Activated CD8-positive, alpha-beta memory T cell treated with anti-CD3 and anti-CD28 coated beads, Interleukin-2, amount 10 ng/mL, durations not matched to agents 7 days and 5 days (primary cell): ENCODE data around the gene NR3C2. TPM values are rescaled to one million over a fixed set of nuclear protein-coding genes. Genes with fewer than 3 reads are reported as not detected.

Experiments
- ATAC-seq: fragments of 150-1000 bp; cut with Tn5 transposase; one replicate; pipeline ENCODE4 v1.10.0; 2021; ENCODE audit warnings: moderate library complexity
- CTCF ChIA-PET: fragments of 350-600 bp; sonication (Branson Sonifier 250); formaldehyde crosslinking; loops from one replicate; lab custom pipeline; 2021; ENCODE audit warnings: antibody characterized with exemption; lab: Charles Lee
- DNase-seq: peaks from one replicate; pipeline ENCODE4 v3.0.0-alpha.2; 2020
- H3K27ac Mint-ChIP-seq: one replicate; pipeline ENCODE4 v1.8.0; 2021; ENCODE audit warnings: mild to moderate bottlenecking, mixed read lengths
- H3K27me3 Mint-ChIP-seq: one replicate; pipeline ENCODE4 v1.8.0; 2021; ENCODE audit warnings: mixed read lengths
- H3K36me3 Mint-ChIP-seq: one replicate; pipeline ENCODE4 v1.8.0; 2021; ENCODE audit warnings: mild to moderate bottlenecking, mixed read lengths
- H3K4me1 Mint-ChIP-seq: one replicate; pipeline ENCODE4 v1.8.0; 2021; ENCODE audit warnings: mixed read lengths
- H3K4me3 Mint-ChIP-seq: one replicate; pipeline ENCODE4 v1.8.0; 2021; ENCODE audit warnings: mild to moderate bottlenecking, moderate library complexity, mixed read lengths
- H3K9me3 Mint-ChIP-seq: one replicate; pipeline ENCODE4 v1.8.0; 2022; ENCODE audit warnings: low read depth, mixed read lengths
- total RNA-seq, 2 experiments: library from RNA; stranded (reverse); gene quantifications; one replicate each; pipeline ENCODE4 v1.2.3, GENCODE V29; 2021

The NR3C2 gene
- total RNA-seq, 2 experiments from 2014 or later = 2.2 to 9.0 TPM

GRCh38 chr4:148426643-148427042, 15.6 kb downstream of the NR3C2 start:
- H3K4me3 Mint-ChIP-seq = no peak overlapping the region
- H3K36me3 Mint-ChIP-seq = peaks cover 12% of the 10 kb centered on the region
- CTCF ChIA-PET = interaction anchor here (0.6 kb wide), 1 partner anchor 444 kb away, joined by 4 read pairs; no protein-coding TSS in a partner anchor
- no peak overlapping the region for H3K27ac Mint-ChIP-seq
- no peak for DNase-seq
- H3K9me3 Mint-ChIP-seq = no peaks in the 10 kb centered on the region
- ATAC-seq = no peak
- H3K27me3 Mint-ChIP-seq = no peaks in the 10 kb centered on the region
- H3K4me1 Mint-ChIP-seq = peaks cover 25% of the 10 kb centered on the region

DNA sequence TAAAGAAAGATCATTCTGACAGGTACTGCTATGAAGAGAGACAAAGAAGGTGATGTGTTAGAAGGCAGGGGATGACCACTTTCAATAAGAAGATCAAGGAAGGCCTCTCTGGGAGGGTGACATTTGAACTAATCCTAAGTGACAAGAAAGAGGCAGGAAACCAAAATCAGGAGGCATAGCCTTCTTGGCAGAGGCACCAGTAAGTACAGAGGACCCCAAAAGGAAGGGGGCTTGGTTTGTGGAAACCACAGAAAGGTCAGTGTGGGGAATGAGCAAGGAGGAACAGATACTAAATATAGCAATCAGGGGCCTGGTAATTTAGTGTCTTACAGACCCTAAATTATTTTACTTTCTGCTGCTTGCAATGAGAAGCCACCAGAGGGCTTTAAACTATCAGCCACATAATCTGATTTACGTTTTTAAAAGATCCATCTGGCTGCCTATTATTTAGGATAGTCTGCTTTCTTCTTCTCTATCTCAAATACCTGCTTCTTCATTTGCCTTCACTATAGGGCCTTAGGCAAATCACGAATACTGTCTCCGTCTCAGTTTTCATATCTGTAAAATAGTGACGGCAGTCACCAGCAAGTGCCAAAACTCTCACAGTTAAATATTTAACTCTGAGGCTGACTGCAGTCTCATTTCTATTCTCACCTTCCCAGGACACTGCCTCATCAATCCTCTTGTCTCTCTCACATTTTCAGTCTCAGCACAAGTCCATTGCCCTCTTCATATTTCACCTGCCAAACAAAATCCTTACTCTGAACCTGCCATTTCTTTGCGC, 16.7 kb downstream of the NR3C2 start:
- Mint-ChIP-seq H3K9me3 (no peaks in the 10 kb centered on the region), H3K27ac (peak overlapping the region; percentile 20), H3K4me1 (peaks cover 25% of the 10 kb centered on the region), H3K36me3 (peaks cover 12% of the 10 kb centered on the region), H3K27me3 (no peaks in the 10 kb centered on the region), H3K4me3 (no peak overlapping the region)
- ATAC-seq (peak; percentile 27), DNase-seq (no peak)
- CTCF ChIA-PET = no interaction called here

DNA sequence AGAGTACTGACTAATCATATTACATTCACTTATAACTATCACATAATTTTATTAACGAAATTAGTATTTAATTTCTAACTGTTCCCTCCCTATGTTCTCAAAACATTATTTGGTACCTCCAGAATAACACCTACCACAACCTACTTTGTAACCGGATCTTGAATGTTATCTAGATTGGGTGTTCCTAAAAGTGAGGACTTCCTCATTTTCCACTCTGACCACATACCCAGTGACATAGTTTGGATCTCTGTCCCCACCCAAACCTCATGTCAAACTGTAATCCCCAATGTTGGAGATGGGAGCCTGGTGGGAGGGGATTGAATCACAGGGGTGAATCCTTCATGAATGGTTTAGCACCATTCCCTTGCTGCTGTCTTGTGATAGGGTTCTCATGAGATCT, 21.8 kb downstream of the NR3C2 start:
- CTCF ChIA-PET = no interaction called here
- Mint-ChIP-seq H3K27me3 (no peaks in the 10 kb centered on the region), H3K4me3 (no peak overlapping the region), H3K9me3 (no peaks in the 10 kb centered on the region), H3K36me3 (peaks cover 11% of the 10 kb centered on the region), H3K27ac (no peak overlapping the region), H3K4me1 (peaks cover 20% of the 10 kb centered on the region)
- ATAC-seq = no peak
- DNase-seq = no peak

DNA sequence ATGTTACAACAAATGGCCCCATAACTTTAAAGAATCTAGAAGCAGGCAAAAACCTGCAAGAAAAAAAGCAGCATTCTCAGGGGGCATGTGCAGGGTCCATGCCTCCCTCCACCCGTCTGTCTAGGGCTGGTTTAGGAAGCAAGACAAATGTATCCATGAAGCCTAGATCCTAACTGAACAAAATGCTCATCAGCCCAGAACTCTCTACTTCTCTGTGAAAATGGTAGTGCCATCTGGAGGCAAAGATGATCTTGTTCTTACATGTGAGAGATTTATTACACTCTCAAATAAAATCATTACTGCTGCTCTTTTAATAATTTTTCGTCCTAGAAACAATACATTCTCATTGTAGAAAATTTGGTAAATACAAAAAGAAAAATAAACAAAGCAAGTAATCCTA, 26.7 kb downstream of the NR3C2 start:
- DNase-seq (no peak), ATAC-seq (no peak)
- Mint-ChIP-seq H3K9me3 (no peaks in the 10 kb centered on the region), H3K27me3 (no peaks in the 10 kb centered on the region), H3K36me3 (peaks cover 2% of the 10 kb centered on the region), H3K27ac (no peak overlapping the region), H3K4me3 (no peak overlapping the region), H3K4me1 (peaks cover 13% of the 10 kb centered on the region)
- CTCF ChIA-PET = no interaction called here

- ATAC-seq = no peak
- no peaks in the 10 kb centered on the region for H3K36me3 Mint-ChIP-seq
- no peaks in the 10 kb centered on the region for H3K27me3 Mint-ChIP-seq
- H3K27ac Mint-ChIP-seq = no peak overlapping the region
- no peak for DNase-seq
- no peak overlapping the region for H3K4me3 Mint-ChIP-seq
- H3K4me1 Mint-ChIP-seq = peaks cover 6% of the 10 kb centered on the region
- H3K9me3 Mint-ChIP-seq = no peaks in the 10 kb centered on the region
- CTCF ChIA-PET = no interaction called here
Observed at GRCh38 chr4:148412460-148412994, 29.7 kb downstream of the NR3C2 start.

DNA sequence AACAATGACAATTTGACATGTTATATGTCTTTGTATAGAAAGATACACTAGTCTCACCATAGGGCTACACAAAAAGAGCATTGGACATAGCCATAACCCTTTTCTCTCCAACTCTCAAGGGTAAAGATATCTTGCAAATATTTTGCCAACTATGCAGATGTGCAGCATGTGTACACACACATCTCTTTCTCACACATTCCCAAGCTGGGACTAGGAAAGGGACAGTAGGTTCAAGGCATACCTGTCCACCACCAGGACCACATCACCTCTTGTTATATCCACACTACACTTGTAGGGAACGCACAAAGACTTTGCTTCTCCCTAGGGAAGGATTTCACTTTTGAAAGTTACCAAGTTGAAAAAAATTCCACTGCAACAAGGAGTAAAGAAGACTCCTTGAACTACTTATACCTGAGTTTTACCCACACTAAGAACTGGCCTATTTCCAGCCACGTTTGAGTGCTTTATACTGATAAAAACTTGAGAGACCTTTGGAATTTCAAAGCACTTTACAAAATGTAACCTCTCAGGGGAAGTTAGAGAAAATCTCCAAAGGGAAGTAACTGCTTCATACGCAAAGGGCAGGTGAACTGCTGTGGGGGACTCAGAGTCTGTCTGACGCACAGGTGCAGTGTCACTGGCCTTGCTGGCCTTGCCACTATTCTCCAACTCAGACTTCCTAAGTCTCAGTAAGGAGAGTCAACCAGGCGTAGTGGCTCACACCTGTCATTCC, 36.9 kb downstream of the NR3C2 start:
- H3K36me3 Mint-ChIP-seq = no peaks in the 10 kb centered on the region
- no peak overlapping the region for H3K4me3 Mint-ChIP-seq
- no peak overlapping the region for H3K27ac Mint-ChIP-seq
- H3K4me1 Mint-ChIP-seq = no peaks in the 10 kb centered on the region
- DNase-seq = no peak
- no peaks in the 10 kb centered on the region for H3K9me3 Mint-ChIP-seq
- no peak for ATAC-seq
- H3K27me3 Mint-ChIP-seq = no peaks in the 10 kb centered on the region
- CTCF ChIA-PET = no interaction called here

DNA sequence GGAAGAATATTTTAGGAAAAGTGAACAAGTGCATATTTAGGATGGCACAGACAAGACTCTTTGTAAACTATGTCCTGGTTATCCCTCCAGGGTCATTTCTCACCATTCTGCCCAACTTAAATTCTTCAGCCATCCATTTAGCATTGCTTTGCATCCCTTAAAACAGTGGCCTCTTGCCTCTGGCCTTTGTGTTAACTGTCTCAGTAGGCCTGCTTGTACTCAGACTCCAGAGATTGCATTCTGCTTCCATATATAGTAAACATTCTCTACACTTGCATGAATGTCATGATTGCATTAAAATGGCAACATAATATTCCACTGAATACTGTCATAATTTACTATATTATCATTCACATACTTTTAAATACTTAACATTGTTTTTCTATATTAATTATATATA, 43.2 kb downstream of the NR3C2 start:
- ATAC-seq (no peak), DNase-seq (no peak)
- H3K36me3 Mint-ChIP-seq = peaks cover 3% of the 10 kb centered on the region
- no peaks in the 10 kb centered on the region for H3K4me1 Mint-ChIP-seq
- no peak overlapping the region for H3K4me3 Mint-ChIP-seq
- no peaks in the 10 kb centered on the region for H3K9me3 Mint-ChIP-seq
- CTCF ChIA-PET = no interaction called here
- no peak overlapping the region for H3K27ac Mint-ChIP-seq
- no peaks in the 10 kb centered on the region for H3K27me3 Mint-ChIP-seq

GRCh38 chr4:148397771-148398170, 44.4 kb downstream of the NR3C2 start:
- no peaks in the 10 kb centered on the region for H3K27me3 Mint-ChIP-seq
- H3K27ac Mint-ChIP-seq = no peak overlapping the region
- DNase-seq (no peak), ATAC-seq (no peak)
- CTCF ChIA-PET = no interaction called here
- peaks cover 3% of the 10 kb centered on the region for H3K36me3 Mint-ChIP-seq
- no peaks in the 10 kb centered on the region for H3K9me3 Mint-ChIP-seq
- no peaks in the 10 kb centered on the region for H3K4me1 Mint-ChIP-seq
- H3K4me3 Mint-ChIP-seq = no peak overlapping the region

DNA sequence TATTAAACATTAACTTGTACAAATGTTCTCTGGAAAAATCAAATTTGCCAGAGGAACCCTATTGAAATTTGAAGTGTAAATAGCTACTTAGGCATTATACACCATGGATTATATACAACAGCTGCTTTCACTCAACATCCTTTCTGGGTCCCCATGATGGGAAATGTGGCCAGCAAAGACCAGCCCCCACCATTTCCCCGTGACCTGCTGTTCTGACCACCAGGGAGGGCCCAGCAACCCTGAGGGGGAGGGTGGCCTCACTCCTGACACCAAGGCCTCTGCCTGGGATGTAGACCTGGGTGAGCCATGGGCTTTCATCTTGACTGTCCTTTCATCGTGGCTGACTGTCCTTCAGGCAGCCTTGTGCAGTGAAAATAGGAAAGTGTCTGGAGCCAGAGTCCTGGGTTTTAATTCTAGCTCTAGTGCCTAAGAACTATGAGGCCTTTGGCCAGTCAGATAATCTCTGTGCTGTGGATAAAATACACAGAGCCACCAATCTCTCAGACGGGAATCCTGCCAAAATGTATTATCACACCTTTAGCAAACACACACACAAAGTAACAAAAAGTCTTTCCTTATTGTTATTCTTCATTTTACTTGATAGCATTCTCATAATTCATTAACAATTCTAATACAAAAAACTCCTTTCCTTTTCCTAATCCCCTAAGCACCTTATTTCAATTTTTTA, 45.1 kb downstream of the NR3C2 start:
- peaks cover 3% of the 10 kb centered on the region for H3K36me3 Mint-ChIP-seq
- no peak for ATAC-seq
- no peak overlapping the region for H3K4me3 Mint-ChIP-seq
- H3K4me1 Mint-ChIP-seq = no peaks in the 10 kb centered on the region
- H3K9me3 Mint-ChIP-seq = no peaks in the 10 kb centered on the region
- H3K27ac Mint-ChIP-seq = no peak overlapping the region
- no peak for DNase-seq
- CTCF ChIA-PET = no interaction called here
- no peaks in the 10 kb centered on the region for H3K27me3 Mint-ChIP-seq

DNA sequence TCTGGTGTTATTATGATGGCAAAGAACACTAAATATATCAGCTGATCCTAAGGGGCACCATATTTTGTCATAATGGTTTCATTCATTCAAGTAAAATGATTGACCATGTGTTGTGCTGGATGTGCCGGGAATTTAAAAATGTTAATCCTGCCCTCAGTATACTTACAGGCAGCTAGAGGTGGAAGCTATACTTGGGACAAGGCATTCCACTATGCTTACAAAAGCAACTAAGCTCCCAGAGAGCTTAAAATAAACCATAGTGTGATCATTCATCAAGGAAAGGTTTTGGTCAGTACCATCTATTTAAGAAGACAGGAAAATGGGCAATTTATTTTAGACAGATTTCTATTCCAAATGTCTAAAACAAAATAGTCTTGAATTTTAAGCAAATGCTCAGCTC, 46.4 kb downstream of the NR3C2 start:
- Mint-ChIP-seq H3K27ac (no peak overlapping the region), H3K9me3 (no peaks in the 10 kb centered on the region), H3K36me3 (peaks cover 3% of the 10 kb centered on the region), H3K4me3 (no peak overlapping the region), H3K27me3 (no peaks in the 10 kb centered on the region), H3K4me1 (no peaks in the 10 kb centered on the region)
- CTCF ChIA-PET = no interaction called here
- no peak for DNase-seq
- no peak for ATAC-seq

- DNase-seq = no peak
- no peak for ATAC-seq
- Mint-ChIP-seq H3K36me3 (no peaks in the 10 kb centered on the region), H3K27me3 (no peaks in the 10 kb centered on the region), H3K9me3 (no peaks in the 10 kb centered on the region), H3K4me1 (no peaks in the 10 kb centered on the region), H3K4me3 (no peak overlapping the region), H3K27ac (no peak overlapping the region)
- CTCF ChIA-PET = no interaction called here
Observed at GRCh38 chr4:148391056-148391455, 51.2 kb downstream of the NR3C2 start.

- Mint-ChIP-seq H3K36me3 (no peaks in the 10 kb centered on the region), H3K4me3 (no peak overlapping the region), H3K27me3 (no peaks in the 10 kb centered on the region), H3K27ac (no peak overlapping the region), H3K9me3 (no peaks in the 10 kb centered on the region), H3K4me1 (peaks cover 2% of the 10 kb centered on the region)
- ATAC-seq (no peak), DNase-seq (no peak)
- CTCF ChIA-PET = no interaction called here
Observed at GRCh38 chr4:148390311-148390710, 51.9 kb downstream of the NR3C2 start.

- H3K36me3 Mint-ChIP-seq = peaks cover 3% of the 10 kb centered on the region
- H3K4me3 Mint-ChIP-seq = no peak overlapping the region
- no peak overlapping the region for H3K27ac Mint-ChIP-seq
- H3K9me3 Mint-ChIP-seq = peaks cover 3% of the 10 kb centered on the region
- DNase-seq = no peak
- H3K4me1 Mint-ChIP-seq = peaks cover 8% of the 10 kb centered on the region
- CTCF ChIA-PET = no interaction called here
- no peaks in the 10 kb centered on the region for H3K27me3 Mint-ChIP-seq
- ATAC-seq = no peak
Observed at GRCh38 chr4:148380291-148380690, 61.9 kb downstream of the NR3C2 start.
